Neutrophil (primary cell): ENCODE data around the gene EMC9.
A peak's percentile ranks its signal among the peaks of the same experiment; 100 is the strongest.

Source experiments
- H3K27ac ChIP-seq: fragments of 200-600 bp; sonication (generic); 2 replicates; pipeline ENCODE4 v1.5.1; 2016; ENCODE audit warnings: mild to moderate bottlenecking, moderate library complexity
- H3K27me3 ChIP-seq: fragments of 200-600 bp; sonication (generic); 2 replicates; pipeline ENCODE4 v1.6.0; 2016; ENCODE audit warnings: mild to moderate bottlenecking
- H3K36me3 ChIP-seq: fragments of 200-600 bp; sonication (generic); 2 replicates; pipeline ENCODE4 v1.5.1; 2017
- H3K4me1 ChIP-seq, 2 experiments: fragments of 200-600 bp in 1 of 2; sonication (generic) in 1 of 2; 1 replicate in 1 of 2; 2 replicates in 1 of 2; pipeline versions ENCODE4 v1.5.1 to v1.6.1; 2013 to 2016; ENCODE audit warnings: low read depth in 1 of 2, low read length in 1 of 2, mild to moderate bottlenecking in 1 of 2, moderate library complexity in 1 of 2; ENCODE audit not compliant: control insufficient read depth in 1 of 2, insufficient read depth in 1 of 2
- H3K4me3 ChIP-seq, 2 experiments: fragments of 200-600 bp in 1 of 2; sonication (generic) in 1 of 2; 1 replicate in 1 of 2; 2 replicates in 1 of 2; pipeline ENCODE4 v1.5.1; 2013 to 2016; ENCODE audit warnings: low read depth in 1 of 2, low read length in 1 of 2, mild to moderate bottlenecking in 1 of 2, moderate library complexity in 1 of 2
- H3K9me3 ChIP-seq: fragments of 200-600 bp; sonication (generic); 2 replicates; pipeline ENCODE4 v1.5.1; 2016
- CTCF ChIP-seq: fragments of 200-600 bp; sonication (generic); IDR thresholded peaks from 2 replicates; pipeline ENCODE4 v1.5.1; 2016; ENCODE audit warnings: antibody characterized with exemption

EMC9 gene

GRCh38 chr14:24123424-24124417 is 17.7 kb downstream of the EMC9 start:
- no peak for TF ChIP-seq CTCF
- peak overlapping the region; percentile 13 for H3K27ac ChIP-seq
- H3K4me3 ChIP-seq, result no peak overlapping the region
- no peaks in the 10 kb centered on the region for H3K4me1 ChIP-seq
- peaks cover 74% of the 10 kb centered on the region for H3K36me3 ChIP-seq
- H3K27me3 ChIP-seq, result no peaks in the 10 kb centered on the region
- no peaks in the 10 kb centered on the region for H3K9me3 ChIP-seq

GRCh38 chr14:24122898-24123297 is 18.5 kb downstream of the EMC9 start:
- no peak overlapping the region for H3K27ac ChIP-seq

GRCh38 chr14:24122416-24122815 is 19.0 kb downstream of the EMC9 start:
- no peaks in the 10 kb centered on the region for H3K9me3 ChIP-seq
- peaks cover 87% of the 10 kb centered on the region for H3K36me3 ChIP-seq
- no peak overlapping the region for H3K27ac ChIP-seq
- no peaks in the 10 kb centered on the region for H3K27me3 ChIP-seq
- H3K4me1 ChIP-seq, result no peaks in the 10 kb centered on the region
- TF ChIP-seq CTCF, result no peak
- no peak overlapping the region for H3K4me3 ChIP-seq

More at GRCh38 chr14:24122898-24123297, 18.5 kb downstream of the EMC9 start:
- H3K27me3 ChIP-seq, result no peaks in the 10 kb centered on the region
- no peak for TF ChIP-seq CTCF
- H3K4me1 ChIP-seq, result no peaks in the 10 kb centered on the region
- no peaks in the 10 kb centered on the region for H3K9me3 ChIP-seq
- peaks cover 82% of the 10 kb centered on the region for H3K36me3 ChIP-seq
- no peak overlapping the region for H3K4me3 ChIP-seq

GRCh38 chr14:24121210-24121609 is 20.2 kb downstream of the EMC9 start:
- TF ChIP-seq CTCF, result no peak
- H3K27ac ChIP-seq, result no peak overlapping the region
- H3K9me3 ChIP-seq, result no peaks in the 10 kb centered on the region
- no peaks in the 10 kb centered on the region for H3K27me3 ChIP-seq
- peaks cover 91% of the 10 kb centered on the region for H3K36me3 ChIP-seq
- H3K4me3 ChIP-seq, result no peak overlapping the region
- H3K4me1 ChIP-seq, result peaks cover 5 to 7% of the 10 kb centered on the region in 2 experiments

GRCh38 chr14:24119691-24120090 is 21.7 kb downstream of the EMC9 start:
- Histone ChIP-seq H3K27me3 (no peaks in the 10 kb centered on the region), H3K4me1 (peaks cover 14 to 18% of the 10 kb centered on the region in 2 experiments), H3K36me3 (peaks cover 77% of the 10 kb centered on the region), H3K4me3 (no peak overlapping the region), H3K9me3 (no peaks in the 10 kb centered on the region), H3K27ac (no peak overlapping the region)
- no peak for TF ChIP-seq CTCF
